ENCODE measurements around the gene WDR47.
A peak's percentile ranks its signal among the peaks of the same experiment; 100 is the strongest.

The WDR47 gene

GRCh38 chr1:109079240-109079622 is 37.3 kb upstream of the WDR47 start:
- 100% methylated on average over 1 of the region's 2 CpGs for WGBS (ENCODE audit: insufficient coverage, insufficient read length)
- no peaks in the 10 kb centered on the region for H3K9me3 ChIP-seq (ENCODE audit: control insufficient read depth, insufficient read depth, low read length)
- no peak overlapping the region for H3K27ac ChIP-seq (ENCODE audit: low read length)
- no peaks in the 10 kb centered on the region; the same call in 1 of the 2 replicates for H3K4me1 ChIP-seq (ENCODE audit: control insufficient read depth, insufficient read depth, low read length)
- no peak for DNase-seq (ENCODE audit: low read depth, low spot score)
- no peak overlapping the region for H3K4me3 ChIP-seq (ENCODE audit: low read length)
- no peaks in the 10 kb centered on the region for H3K36me3 ChIP-seq (ENCODE audit: control insufficient read depth, insufficient read depth, low read length)
- H3K27me3 ChIP-seq (ENCODE audit: control insufficient read depth, insufficient read depth, low read length) = no peaks in the 10 kb centered on the region

- no peak for DNase-seq (ENCODE audit: low read depth, low spot score)
- no peak overlapping the region for H3K27ac ChIP-seq (ENCODE audit: low read length)
- no peak overlapping the region for H3K4me3 ChIP-seq (ENCODE audit: low read length)
- no peaks in the 10 kb centered on the region for H3K27me3 ChIP-seq (ENCODE audit: control insufficient read depth, insufficient read depth, low read length)
- no peaks in the 10 kb centered on the region for H3K9me3 ChIP-seq (ENCODE audit: control insufficient read depth, insufficient read depth, low read length)
- no peaks in the 10 kb centered on the region; the same call in 1 of the 2 replicates for H3K4me1 ChIP-seq (ENCODE audit: control insufficient read depth, insufficient read depth, low read length)
- H3K36me3 ChIP-seq (ENCODE audit: control insufficient read depth, insufficient read depth, low read length) = peaks cover 4% of the 10 kb centered on the region; the same call in 1 of the 2 replicates
- WGBS (ENCODE audit: insufficient coverage, insufficient read length) = no CpG with 5 or more reads among the region's 1 CpG
Measured at GRCh38 chr1:109078317-109078716, 36.4 kb upstream of the WDR47 start.

GRCh38 chr1:109075531-109076490 is 33.9 kb upstream of the WDR47 start, which contains the start of gene TAF13:
TAF13 (minus strand) TSS chr1:109076003; CDS start chr1:109075947, 56 bp downstream.
- Histone ChIP-seq H3K4me3 (ENCODE audit: low read length) (peak within 1 kb of the TSS; percentile 97; the same call in 1 of the 2 replicates), H3K27ac (ENCODE audit: low read length) (no peak within 1 kb of the TSS), H3K4me1 (ENCODE audit: control insufficient read depth, insufficient read depth, low read length) (no peaks in the 10 kb centered on the region; the same call in 1 of the 2 replicates), H3K36me3 (ENCODE audit: control insufficient read depth, insufficient read depth, low read length) (peaks cover 7% of the 10 kb centered on the region; the same call in 1 of the 2 replicates), H3K27me3 (ENCODE audit: control insufficient read depth, insufficient read depth, low read length) (no peaks in the 10 kb centered on the region), H3K9me3 (ENCODE audit: control insufficient read depth, insufficient read depth, low read length) (no peaks in the 10 kb centered on the region)
- no CpG with 5 or more reads among the region's 39 CpGs for WGBS (ENCODE audit: insufficient coverage, insufficient read length)
- no peak for DNase-seq (ENCODE audit: low read depth, low spot score)

- Histone ChIP-seq H3K9me3 (ENCODE audit: control insufficient read depth, insufficient read depth, low read length) (no peaks in the 10 kb centered on the region), H3K27ac (ENCODE audit: low read length) (no peak overlapping the region), H3K4me1 (ENCODE audit: control insufficient read depth, insufficient read depth, low read length) (no peaks in the 10 kb centered on the region), H3K27me3 (ENCODE audit: control insufficient read depth, insufficient read depth, low read length) (no peaks in the 10 kb centered on the region), H3K36me3 (ENCODE audit: control insufficient read depth, insufficient read depth, low read length) (peaks cover 9% of the 10 kb centered on the region), H3K4me3 (ENCODE audit: low read length) (no peak overlapping the region)
- no peak for DNase-seq (ENCODE audit: low read depth, low spot score)
- no CpG with 5 or more reads among the region's 1 CpG for WGBS (ENCODE audit: insufficient coverage, insufficient read length)
Measured at GRCh38 chr1:109069294-109069693, 27.4 kb upstream of the WDR47 start.

GRCh38 chr1:109067883-109068282 is 26.0 kb upstream of the WDR47 start:
- peaks cover 3% of the 10 kb centered on the region; the same call in 1 of the 2 replicates for H3K36me3 ChIP-seq (ENCODE audit: control insufficient read depth, insufficient read depth, low read length)
- WGBS (ENCODE audit: insufficient coverage, insufficient read length) = no CpG with 5 or more reads among the region's 8 CpGs

GRCh38 chr1:109065137-109065536 is 23.2 kb upstream of the WDR47 start:
- no peak overlapping the region for H3K4me3 ChIP-seq (ENCODE audit: low read length)
- no CpG with 5 or more reads among the region's 3 CpGs for WGBS (ENCODE audit: insufficient coverage, insufficient read length)
- no peak for DNase-seq (ENCODE audit: low read depth, low spot score)
- H3K36me3 ChIP-seq (ENCODE audit: control insufficient read depth, insufficient read depth, low read length) = peaks cover 3% of the 10 kb centered on the region; the same call in 1 of the 2 replicates
- no peaks in the 10 kb centered on the region for H3K9me3 ChIP-seq (ENCODE audit: control insufficient read depth, insufficient read depth, low read length)
- no peaks in the 10 kb centered on the region for H3K27me3 ChIP-seq (ENCODE audit: control insufficient read depth, insufficient read depth, low read length)
- H3K27ac ChIP-seq (ENCODE audit: low read length) = no peak overlapping the region
- H3K4me1 ChIP-seq (ENCODE audit: control insufficient read depth, insufficient read depth, low read length) = no peaks in the 10 kb centered on the region

More at GRCh38 chr1:109067883-109068282, 26.0 kb upstream of the WDR47 start:
- no peak overlapping the region for H3K27ac ChIP-seq (ENCODE audit: low read length)
- no peaks in the 10 kb centered on the region for H3K9me3 ChIP-seq (ENCODE audit: control insufficient read depth, insufficient read depth, low read length)
- H3K27me3 ChIP-seq (ENCODE audit: control insufficient read depth, insufficient read depth, low read length) = no peaks in the 10 kb centered on the region
- H3K4me3 ChIP-seq (ENCODE audit: low read length) = no peak overlapping the region
- DNase-seq (ENCODE audit: low read depth, low spot score) = no peak
- H3K4me1 ChIP-seq (ENCODE audit: control insufficient read depth, insufficient read depth, low read length) = no peaks in the 10 kb centered on the region

- no peaks in the 10 kb centered on the region for H3K9me3 ChIP-seq (ENCODE audit: control insufficient read depth, insufficient read depth, low read length)
- no peak for DNase-seq (ENCODE audit: low read depth, low spot score)
- H3K4me3 ChIP-seq (ENCODE audit: low read length) = no peak overlapping the region
- no CpG with 5 or more reads among the region's 4 CpGs for WGBS (ENCODE audit: insufficient coverage, insufficient read length)
- peaks cover 3% of the 10 kb centered on the region; the same call in 1 of the 2 replicates for H3K36me3 ChIP-seq (ENCODE audit: control insufficient read depth, insufficient read depth, low read length)
- no peaks in the 10 kb centered on the region for H3K27me3 ChIP-seq (ENCODE audit: control insufficient read depth, insufficient read depth, low read length)
- H3K4me1 ChIP-seq (ENCODE audit: control insufficient read depth, insufficient read depth, low read length) = no peaks in the 10 kb centered on the region
- H3K27ac ChIP-seq (ENCODE audit: low read length) = no peak overlapping the region
Measured at GRCh38 chr1:109061183-109061582, 19.3 kb upstream of the WDR47 start.

- Histone ChIP-seq H3K27ac (ENCODE audit: low read length) (no peak overlapping the region), H3K9me3 (ENCODE audit: control insufficient read depth, insufficient read depth, low read length) (no peaks in the 10 kb centered on the region), H3K4me1 (ENCODE audit: control insufficient read depth, insufficient read depth, low read length) (no peaks in the 10 kb centered on the region), H3K27me3 (ENCODE audit: control insufficient read depth, insufficient read depth, low read length) (no peaks in the 10 kb centered on the region), H3K4me3 (ENCODE audit: low read length) (no peak overlapping the region), H3K36me3 (ENCODE audit: control insufficient read depth, insufficient read depth, low read length) (peaks cover 3% of the 10 kb centered on the region; the same call in 1 of the 2 replicates)
- DNase-seq (ENCODE audit: low read depth, low spot score) = no peak
- WGBS (ENCODE audit: insufficient coverage, insufficient read length) = no CpG with 5 or more reads among the region's 7 CpGs
Measured at GRCh38 chr1:109060707-109061106, 18.8 kb upstream of the WDR47 start.

GRCh38 chr1:109059026-109059425 is 17.1 kb upstream of the WDR47 start:
- no peak for DNase-seq (ENCODE audit: low read depth, low spot score)

GRCh38 chr1:109056064-109056463 is 14.2 kb upstream of the WDR47 start:
- WGBS (ENCODE audit: insufficient coverage, insufficient read length) = no CpG with 5 or more reads among the region's 3 CpGs
- DNase-seq (ENCODE audit: low read depth, low spot score) = no peak
- Histone ChIP-seq H3K36me3 (ENCODE audit: control insufficient read depth, insufficient read depth, low read length) (no peaks in the 10 kb centered on the region), H3K27ac (ENCODE audit: low read length) (no peak overlapping the region), H3K4me3 (ENCODE audit: low read length) (no peak overlapping the region), H3K27me3 (ENCODE audit: control insufficient read depth, insufficient read depth, low read length) (no peaks in the 10 kb centered on the region), H3K9me3 (ENCODE audit: control insufficient read depth, insufficient read depth, low read length) (no peaks in the 10 kb centered on the region), H3K4me1 (ENCODE audit: control insufficient read depth, insufficient read depth, low read length) (no peaks in the 10 kb centered on the region)

More at GRCh38 chr1:109059026-109059425, 17.1 kb upstream of the WDR47 start:
- H3K9me3 ChIP-seq (ENCODE audit: control insufficient read depth, insufficient read depth, low read length) = no peaks in the 10 kb centered on the region
- no peaks in the 10 kb centered on the region for H3K4me1 ChIP-seq (ENCODE audit: control insufficient read depth, insufficient read depth, low read length)
- H3K27me3 ChIP-seq (ENCODE audit: control insufficient read depth, insufficient read depth, low read length) = no peaks in the 10 kb centered on the region
- no peaks in the 10 kb centered on the region for H3K36me3 ChIP-seq (ENCODE audit: control insufficient read depth, insufficient read depth, low read length)
- H3K27ac ChIP-seq (ENCODE audit: low read length) = no peak overlapping the region
- no peak overlapping the region for H3K4me3 ChIP-seq (ENCODE audit: low read length)

All from iPS DF 6.9 (cell line).